ENCODE measurements around the gene RAI2.

The RAI2 gene

DNA sequence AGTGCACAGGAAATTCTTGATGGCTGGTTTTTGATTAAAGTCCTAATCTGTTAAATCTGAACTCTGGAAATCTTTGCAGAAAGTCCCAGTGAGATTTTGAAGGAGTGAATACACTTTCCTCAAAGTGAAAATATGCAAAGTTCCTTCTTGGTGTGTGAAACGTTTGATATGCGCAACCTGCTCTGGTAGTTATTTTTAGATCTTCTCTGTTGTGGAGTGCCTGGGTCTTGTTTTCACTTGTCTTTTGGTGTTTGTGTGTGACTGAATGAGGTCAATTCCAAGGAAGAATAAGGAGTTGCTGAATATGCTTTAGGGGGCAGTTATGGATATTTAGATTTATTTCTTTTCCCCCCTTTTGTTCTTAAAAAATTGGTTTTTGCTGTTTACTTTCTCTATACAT is 82.1 kb downstream of the RAI2 start:
- no peak for FAIRE-seq

DNA sequence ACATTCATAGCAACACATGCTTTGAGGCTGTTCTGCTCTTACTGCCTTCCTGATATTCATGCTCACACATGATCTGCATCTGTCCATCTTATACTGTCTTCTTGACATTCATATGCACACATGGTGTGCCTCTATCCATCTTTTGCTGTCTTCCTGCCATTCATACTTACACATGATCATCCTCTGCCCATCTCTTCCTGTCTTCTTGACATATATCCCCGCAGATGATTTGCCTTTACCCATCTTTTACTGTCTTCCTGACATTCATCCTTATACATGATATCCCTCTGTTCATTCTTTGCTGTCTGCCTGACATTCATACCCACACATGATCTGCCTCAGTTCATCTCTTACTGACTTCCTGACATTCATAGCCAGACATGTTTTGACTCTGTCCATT is 87.0 kb downstream of the RAI2 start:
- no peak for FAIRE-seq

DNA sequence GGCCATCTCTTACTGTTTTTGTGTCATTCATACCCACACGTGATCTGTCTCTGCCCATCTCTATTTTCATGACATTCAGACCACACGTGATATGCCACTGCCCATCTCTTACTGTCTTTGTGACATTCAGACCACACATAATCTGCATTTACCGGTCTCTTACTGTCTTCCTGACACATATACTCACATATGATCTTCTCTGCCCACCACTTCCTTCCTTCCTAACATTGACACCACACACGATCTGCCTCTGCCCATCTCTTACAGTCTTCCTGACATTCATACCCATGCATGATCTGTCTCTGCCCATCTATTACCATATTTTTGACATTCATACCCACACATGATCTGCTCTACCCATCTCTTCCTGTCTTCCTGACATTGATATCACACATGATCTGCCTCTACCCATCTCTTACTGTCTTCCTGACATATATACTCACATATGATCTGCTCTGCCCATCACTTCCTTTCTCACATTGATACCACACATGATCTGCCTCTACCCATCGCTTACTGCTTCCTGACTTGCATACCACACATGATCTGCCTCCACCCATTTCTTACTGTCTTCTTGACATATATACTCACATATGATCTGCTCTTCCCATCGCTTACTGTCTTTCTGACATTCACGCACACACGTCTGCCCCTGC is 87.7 kb downstream of the RAI2 start:
- no peak for FAIRE-seq

DNA sequence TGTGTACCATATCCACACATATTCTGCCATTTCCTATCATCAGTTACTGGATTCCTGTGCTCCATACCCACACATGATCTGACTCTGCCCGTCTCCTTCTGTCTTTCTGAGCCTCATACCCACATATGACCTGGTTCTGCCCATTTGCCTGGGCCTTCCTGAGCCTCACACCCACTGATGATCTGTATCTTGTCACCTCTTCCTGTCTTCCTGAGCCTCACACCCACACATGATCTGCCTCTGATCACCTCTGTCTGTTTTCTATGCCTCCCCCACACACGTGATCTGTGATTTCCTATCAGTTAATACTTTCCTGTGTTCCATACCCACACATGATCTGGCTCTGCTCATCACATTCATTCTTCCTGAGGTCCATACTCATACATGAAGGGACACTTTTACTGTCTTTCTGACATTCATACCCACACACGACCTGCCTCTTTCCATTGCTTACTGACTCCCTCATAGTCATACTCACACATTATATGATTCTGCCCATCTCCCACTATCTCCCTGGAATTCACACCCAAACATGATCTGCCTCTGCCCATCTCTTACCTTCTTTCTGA is 91.3 kb downstream of the RAI2 start:
- no peak for FAIRE-seq

DNA sequence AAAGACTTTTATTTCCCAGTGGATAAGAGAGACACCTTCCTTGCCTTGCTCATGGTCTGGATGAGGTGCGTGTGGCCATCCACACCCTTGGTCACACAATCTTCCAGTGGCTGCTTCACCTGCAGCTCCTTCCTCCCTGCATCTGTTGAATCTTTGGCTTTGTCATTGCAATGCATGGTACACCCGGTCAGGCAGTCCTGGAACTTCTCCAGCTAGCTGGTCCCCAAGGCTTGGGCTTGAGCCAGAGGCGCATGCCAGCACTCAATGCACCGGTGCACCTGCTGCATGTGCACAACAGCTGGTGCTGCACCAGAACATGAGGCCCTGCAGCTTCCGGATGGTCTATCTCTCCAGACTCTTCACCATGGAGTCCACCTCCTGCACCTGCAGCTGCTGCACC is 92.1 kb downstream of the RAI2 start:
- no peak for FAIRE-seq

DNA sequence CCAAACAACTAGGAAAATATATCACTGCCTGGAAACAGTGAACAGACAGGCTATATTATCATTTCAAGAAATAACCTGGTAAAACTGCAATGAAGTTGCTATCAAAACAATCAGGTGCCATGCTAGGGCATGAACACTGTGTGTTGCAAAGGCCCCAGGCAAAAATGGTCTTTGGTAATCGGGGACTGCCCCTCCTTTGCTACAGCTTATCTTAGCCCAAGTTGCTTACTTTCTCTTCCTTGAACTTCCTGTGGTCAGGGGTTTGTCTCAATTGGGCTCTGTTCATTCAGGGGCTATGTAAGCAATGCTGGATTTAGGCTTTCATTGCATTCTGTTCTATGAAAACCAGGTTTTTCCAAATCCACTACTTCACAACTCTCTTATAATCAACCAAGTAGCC is 93.4 kb downstream of the RAI2 start:
- FAIRE-seq: no peak

DNA sequence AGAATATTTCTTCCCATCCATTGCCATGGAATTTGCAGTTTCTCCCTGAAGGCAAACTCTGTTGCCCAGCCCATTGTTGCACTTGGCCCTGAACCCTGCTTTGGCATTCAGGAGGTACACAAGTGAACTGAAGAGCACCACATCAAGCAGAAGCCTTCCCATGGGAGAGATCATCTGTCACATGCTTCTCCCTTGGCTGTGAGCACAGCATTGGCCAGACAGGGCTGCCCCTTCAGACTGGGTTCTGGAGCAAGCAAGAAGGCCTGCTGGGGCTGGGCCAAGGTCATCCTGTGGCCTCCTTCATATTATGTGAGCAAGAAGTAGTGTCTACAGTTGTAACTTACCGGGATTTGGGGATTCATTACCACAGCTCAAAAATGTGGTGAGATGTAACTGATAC is 101.1 kb downstream of the RAI2 start:
- no peak for FAIRE-seq

DNA sequence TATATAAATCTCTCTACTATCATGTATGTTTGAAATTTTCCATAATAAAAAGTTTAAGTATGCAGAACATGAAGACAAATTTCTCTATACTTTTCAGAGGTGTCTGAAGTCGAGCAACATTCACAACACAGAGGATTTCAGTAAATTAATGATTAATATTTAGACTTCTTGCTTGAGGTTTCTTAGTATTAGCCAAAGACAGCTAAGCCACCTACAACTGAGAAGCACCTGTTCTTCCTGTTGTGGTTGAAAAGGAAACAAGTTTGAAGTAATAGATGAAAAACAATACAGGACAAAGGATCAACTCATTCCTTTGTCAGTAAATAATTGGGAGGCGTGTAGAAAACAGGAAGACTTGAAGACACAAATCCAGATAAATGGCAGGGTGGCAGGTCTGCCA is 102.7 kb downstream of the RAI2 start:
- FAIRE-seq: peak; percentile 21

DNA sequence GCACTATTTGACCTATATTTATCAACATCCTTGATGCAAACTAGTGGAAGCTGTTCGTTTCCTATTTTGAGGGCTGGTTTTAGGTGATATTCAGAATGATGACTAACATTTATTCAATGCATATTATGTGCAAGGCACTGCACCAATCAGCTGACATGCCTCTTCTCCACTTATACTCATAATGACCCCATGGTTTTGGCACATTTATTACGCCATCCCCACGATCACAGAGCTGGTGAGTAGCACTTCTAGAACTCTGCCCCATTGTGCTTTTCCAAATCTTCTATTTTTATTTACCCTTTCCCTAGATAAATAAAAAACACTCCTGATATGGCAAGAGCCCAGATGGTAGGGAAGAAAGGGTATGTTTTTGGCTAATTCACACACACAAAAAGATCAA is 110.7 kb downstream of the RAI2 start:
- FAIRE-seq: no peak

Measured in colon (tissue), 2 donors.